Thyroid gland (tissue), 4 donors: Measurements from ENCODE around the gene IDS.

Experiments
- POLR2A ChIP-seq, 2 donors: fragments of 450-650 bp; IDR thresholded peaks; one replicate each; pipeline ENCODE4 v1.6.1; 2017; ENCODE audit warnings: antibody characterized with exemption in 2 of 2, mild to moderate bottlenecking in 2 of 2, moderate library complexity in 1 of 2
- TF ChIP-seq, protein P1 (sequence below), 6 experiments: fragments of 200-600 bp in 3 of 6; fragments of 450-650 bp in 3 of 6; sonication (generic) in 3 of 6; IDR thresholded peaks; one replicate each; pipeline ENCODE4 v1.5.1; 2016 to 2019; ENCODE audit warnings: antibody characterized with exemption in 6 of 6, mild to moderate bottlenecking in 2 of 6, inconsistent platforms in 1 of 6, moderate library complexity in 1 of 6

DNA sequence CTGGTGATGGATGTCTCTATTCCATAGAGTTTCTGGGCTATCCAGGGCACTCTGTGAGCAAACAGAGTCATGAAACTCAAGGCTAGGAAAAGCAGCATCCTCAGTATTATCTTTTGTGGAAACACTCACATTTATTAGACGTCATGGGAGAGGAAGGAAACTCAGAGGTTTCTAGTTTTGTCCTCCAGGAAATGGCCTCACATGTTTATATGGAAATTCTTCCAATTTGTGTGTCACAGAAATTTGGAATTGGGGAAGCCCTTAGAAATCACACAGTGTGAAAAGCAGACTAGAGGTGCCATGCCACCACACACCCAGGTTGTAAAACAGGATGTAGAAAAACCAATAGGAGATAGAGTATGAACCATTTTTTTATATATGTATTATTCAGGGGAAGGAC lies 31.1 kb downstream of the IDS start:
- TF ChIP-seq, protein P1, sequence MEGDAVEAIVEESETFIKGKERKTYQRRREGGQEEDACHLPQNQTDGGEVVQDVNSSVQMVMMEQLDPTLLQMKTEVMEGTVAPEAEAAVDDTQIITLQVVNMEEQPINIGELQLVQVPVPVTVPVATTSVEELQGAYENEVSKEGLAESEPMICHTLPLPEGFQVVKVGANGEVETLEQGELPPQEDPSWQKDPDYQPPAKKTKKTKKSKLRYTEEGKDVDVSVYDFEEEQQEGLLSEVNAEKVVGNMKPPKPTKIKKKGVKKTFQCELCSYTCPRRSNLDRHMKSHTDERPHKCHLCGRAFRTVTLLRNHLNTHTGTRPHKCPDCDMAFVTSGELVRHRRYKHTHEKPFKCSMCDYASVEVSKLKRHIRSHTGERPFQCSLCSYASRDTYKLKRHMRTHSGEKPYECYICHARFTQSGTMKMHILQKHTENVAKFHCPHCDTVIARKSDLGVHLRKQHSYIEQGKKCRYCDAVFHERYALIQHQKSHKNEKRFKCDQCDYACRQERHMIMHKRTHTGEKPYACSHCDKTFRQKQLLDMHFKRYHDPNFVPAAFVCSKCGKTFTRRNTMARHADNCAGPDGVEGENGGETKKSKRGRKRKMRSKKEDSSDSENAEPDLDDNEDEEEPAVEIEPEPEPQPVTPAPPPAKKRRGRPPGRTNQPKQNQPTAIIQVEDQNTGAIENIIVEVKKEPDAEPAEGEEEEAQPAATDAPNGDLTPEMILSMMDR (IDR thresholded peaks at IDR 0.05) = no peak
- TF ChIP-seq POLR2A (IDR thresholded peaks at IDR 0.05) = no peak
